HG03103 (cell line): ENCODE data around the gene SSBP4.

Experiments
- ATAC-seq: cut with Tn5 transposase; IDR thresholded peaks from one replicate; pipeline ENCODE4 v1.9.1; 2021; ENCODE audit warnings: low read depth; ENCODE audit not compliant: unreplicated experiment

SSBP4 gene

DNA sequence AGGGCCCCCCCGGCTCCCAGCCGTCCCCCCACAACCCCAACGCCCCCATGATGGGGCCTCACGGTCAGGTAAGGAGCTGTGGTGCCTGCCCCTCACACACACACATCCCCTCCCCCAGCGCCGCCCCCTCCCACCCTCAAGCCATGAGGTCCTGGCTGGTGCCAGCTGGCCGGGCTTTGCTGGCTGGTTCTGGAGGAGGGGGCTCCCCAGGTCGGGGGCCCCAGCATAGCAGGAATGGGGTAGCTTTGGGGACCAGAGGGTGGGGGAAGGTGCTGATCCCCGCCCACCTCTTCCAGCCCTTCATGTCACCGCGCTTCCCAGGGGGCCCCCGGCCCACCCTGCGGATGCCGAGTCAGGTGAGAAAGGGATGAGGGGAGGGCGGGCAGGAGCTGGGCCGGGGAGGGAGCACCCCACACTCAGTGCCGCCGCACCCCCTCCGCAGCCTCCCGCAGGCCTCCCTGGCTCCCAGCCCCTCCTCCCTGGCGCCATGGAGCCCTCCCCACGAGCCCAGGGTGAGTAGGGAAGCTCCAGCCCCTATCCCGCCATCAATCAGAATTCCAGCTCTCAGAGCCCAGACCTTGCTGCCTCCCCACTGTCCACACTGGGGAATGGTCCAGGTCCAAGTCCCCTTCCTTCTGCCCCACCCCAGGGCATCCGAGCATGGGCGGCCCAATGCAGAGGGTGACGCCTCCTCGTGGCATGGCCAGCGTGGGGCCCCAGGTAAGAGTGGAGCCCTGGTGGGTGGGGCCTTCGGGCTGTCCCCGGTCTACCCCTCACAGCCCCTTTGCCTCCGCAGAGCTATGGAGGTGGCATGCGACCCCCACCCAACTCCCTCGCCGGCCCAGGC lies 12.4 kb downstream of the SSBP4 start:
- no peak for ATAC-seq

DNA sequence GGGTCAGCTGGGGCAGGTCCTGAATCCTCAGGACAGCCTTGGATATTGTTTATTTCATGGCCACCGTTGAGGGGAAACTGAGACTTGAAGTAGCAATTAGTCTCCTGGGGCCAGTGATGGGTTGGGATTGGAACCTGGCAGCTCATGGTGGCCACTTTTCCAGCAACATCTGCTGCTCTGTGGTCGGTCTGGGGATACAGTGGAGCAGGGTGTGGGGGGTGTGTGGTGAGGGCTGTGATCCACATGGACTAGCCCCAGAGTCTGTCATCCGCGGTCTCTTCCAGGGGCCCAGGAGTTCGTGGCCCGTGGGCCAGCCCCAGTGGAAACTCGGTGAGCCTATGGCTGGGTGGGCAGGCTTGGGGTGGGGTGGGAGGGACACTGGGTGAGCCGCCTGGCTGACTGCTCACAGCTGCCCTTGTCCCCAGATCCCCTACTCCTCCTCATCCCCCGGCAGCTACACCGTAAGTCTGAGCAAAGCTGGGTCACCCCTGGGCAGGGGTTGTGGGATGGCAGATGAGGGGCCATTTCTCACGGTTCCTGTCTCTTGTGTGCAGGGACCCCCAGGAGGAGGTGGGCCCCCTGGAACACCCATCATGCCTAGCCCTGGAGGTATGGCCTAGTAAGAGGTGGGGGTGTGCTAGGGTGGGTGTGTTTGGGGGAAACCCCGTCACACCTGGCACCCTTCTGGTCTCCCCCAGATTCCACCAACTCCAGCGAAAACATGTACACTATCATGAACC lies 13.2 kb downstream of the SSBP4 start:
- no peak for ATAC-seq

DNA sequence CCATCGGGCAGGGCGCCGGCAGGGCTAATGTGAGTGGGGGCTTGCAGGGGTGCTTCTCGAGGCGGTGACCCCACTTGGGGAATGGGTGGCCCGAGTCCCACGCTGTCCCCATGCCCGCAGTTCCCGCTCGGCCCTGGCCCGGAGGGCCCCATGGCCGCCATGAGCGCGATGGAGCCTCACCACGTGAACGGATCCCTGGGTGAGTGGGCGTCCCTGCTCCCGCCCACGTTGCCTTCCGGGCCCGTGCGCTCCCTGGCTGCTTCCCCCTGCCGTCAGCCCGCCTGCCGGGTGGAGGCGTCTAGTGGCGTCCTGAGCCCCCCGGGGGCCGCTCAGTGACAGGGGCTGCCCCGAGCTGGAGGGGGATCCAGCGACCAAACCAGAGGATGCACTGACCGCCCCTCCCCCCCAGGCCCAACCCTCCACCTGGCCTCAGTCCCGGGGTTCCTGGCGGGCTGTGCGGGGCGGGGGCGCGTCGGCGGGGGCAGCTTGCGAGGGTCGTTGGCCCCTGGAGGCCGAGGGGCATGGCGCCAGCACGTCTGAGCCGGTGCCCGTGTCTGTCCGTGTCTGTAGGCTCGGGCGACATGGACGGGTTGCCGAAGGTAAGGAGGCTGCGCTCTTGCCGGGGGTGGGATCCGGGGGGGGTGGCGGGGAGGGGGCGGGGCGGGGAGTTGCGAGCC lies 14.0 kb downstream of the SSBP4 start:
- ATAC-seq: no peak

GRCh38 chr19:18433735-18434398 lies 14.7 kb downstream of the SSBP4 start:
- ATAC-seq: no peak

GRCh38 chr19:18434411-18435175 lies 15.4 kb downstream of the SSBP4 start:
- no peak for ATAC-seq

GRCh38 chr19:18435178-18435841 lies 16.1 kb downstream of the SSBP4 start:
- no peak for ATAC-seq

DNA sequence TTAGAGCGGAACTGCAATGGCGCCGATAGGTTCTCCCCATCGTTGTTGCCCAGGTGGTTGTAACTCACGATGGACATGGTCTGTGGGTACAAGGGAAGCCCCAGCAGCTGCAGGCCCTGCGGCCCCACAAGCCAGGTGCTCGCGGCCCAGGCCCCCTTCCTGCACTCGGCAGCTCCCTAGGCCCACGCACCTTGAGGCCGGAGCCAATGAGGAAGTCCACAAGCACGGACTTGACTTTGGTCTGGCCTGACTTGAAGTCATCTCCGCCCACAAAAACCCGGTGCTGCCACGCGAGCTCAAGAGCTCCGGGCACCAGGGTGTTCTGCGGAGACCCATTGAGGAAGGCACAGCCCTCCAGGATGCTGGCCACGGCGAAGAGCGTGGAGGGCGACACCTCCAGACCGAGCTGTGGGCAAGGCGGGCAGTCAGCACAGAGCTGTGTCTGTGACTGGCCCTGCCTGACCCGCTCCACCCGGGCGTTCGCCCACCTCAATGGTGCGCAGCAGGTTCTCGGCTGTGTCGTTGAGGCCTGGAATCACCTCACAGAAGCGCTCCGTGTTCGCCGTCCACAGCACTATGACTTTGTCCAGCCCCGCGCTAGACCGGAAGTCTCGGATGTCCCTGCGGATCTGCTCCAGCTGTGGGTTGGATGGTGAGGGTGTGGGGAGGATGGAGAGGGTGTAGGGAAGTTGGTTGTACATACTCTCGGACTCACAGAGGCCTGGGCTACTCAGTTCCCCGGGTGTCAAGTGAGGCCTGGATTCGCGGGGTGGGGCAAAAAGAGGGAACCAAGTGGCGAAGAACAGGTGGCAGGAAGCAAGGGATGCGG lies 16.9 kb downstream of the SSBP4 start:
- no peak for ATAC-seq

- no peak for ATAC-seq
These were observed 17.7 kb downstream of the SSBP4 start for GRCh38 chr19:18436671-18437490.

DNA sequence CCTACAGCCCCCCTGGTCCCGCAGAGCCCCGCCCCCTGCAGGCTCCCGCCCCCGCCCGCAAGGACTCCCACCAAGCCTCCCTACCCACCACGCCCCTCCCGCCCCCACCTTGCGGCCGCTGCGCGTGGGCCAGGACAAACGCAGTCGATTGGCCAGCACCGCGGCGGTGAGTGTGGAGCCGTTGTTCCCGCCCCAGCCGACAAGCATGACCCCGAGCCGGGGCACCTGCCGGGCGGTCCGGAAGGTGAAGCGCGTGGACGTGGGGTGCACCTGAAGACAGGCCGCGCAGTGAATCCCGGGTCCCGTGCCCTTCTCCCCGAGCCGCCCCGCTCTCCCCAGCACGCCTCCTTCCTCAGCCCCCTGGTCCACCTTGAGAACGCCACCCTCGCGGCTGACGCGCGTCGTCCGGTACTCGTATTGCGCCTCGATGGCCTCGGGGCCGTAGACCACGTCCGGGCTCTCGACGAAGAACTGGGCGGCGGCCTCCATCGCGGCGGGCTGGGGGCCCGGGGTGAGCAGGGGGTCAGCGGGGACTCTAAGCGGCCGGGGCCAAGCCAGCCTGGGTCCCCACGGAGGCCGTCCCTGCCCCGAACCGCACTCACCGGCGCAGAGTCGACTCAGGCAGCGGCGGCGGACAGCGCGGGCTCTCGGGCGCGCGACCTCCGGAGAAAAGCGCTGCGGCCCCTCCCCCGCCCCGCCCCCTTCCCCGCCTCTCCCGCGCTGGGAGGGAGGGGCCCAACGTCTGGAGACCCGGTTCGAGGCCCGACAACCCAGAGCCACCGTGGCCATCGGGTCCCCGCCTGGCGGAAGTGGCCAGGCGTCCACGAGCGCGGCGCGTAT lies 18.5 kb downstream of the SSBP4 start, which contains the start of gene ISYNA1:
Gene ISYNA1 (minus strand): TSS at position 643 of the 840 bp plus-strand sequence. CDS start 154 bp downstream, at position 489.
- no peak for ATAC-seq

GRCh38 chr19:18438331-18439024 lies 19.3 kb downstream of the SSBP4 start:
- ATAC-seq: no peak

DNA sequence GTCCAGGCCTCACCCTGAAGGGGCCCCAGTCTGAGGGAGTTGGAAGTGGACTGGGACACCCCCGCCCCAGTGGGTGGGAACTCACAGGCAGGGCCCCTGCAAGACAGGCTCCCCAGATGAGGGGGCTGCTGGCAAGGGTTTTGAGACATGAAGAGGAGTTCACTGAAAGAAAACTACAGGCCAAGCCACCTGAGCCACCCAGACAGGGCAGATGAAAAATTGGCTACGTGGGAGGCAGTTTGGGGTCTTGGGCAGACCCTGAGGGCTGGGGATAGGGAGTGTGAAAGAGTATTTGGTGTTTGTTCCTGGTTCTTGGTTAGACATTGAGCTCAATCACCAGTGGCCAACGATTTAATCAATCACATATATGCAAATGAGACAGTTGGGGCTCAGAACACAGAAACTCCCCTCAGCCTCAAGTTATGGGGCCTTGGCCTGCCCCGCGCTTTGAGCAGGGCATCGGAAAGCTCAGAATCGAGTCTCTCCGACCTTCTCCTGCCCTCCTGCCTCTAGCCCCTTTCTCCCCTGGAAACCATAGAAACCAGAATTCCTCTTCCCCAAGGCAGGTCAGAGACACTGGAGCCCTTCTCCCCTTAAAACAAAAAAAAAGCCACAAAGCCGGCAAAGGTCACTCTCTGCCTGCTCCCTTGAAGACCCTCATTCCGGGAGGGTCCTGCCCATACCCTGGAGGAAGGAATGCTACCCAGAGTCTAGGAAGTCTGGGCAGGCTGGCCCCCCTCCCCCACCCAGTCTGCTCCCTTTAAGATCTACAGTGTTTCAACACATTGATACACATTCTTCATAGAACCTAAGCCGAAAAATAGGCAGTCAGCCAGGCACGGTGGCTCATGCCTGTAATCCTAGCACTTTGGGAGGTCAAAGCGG lies 20.1 kb downstream of the SSBP4 start:
- no peak for ATAC-seq

- ATAC-seq: no peak
These were observed 20.7 kb downstream of the SSBP4 start for GRCh38 chr19:18439910-18440237.

GRCh38 chr19:18440415-18440877 lies 21.2 kb downstream of the SSBP4 start:
- no peak for ATAC-seq

DNA sequence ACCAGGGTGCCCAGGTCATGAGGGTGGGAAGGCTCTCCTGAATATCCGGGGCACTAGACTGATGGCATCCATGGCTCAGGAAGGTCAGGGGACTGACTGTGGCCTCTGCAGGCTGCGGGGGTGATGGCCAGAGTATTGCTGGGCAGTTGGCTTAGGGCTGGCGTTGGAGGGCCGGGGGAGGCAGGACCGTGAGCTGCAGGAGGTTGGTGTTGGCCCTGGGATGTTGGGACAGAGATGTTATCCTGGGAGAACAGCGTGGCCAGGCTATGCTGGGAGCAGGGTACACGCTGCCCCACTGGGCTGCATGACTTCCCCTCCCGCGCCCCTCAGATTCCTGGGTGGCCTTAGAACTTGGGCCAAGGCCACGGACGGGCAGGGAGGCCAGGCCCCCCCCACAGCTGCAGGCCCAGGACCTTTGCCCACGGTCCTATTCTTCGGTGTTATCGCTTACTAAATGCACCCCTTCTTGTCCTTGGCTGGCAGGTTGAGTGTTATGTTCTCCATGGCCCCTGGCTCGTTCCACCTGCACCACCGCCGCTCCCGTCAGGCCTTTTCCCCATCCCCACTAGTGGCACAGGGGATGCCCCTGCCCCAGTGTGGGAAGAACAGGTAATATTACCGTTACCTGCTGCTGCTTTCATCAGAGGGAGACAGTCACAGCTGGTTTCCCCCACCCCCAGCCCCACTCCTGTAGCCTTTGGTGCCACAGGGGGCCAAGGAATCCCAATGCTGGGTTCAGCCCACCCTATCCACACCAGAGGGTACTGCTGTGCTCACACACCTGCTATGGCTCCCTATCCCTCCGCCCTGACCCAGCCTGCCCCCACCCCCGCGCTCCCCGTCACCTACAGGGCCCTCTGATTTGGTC lies 22.0 kb downstream of the SSBP4 start:
- ATAC-seq: no peak
